IMR-90 (cell line): ENCODE data around the gene RPS6KA4.

Experiments used
- BHLHE40 ChIP-seq: fragments of 150-350 bp; IDR thresholded peaks from 2 replicates; pipeline ENCODE4 v1.6.1; 2016; ENCODE audit warnings: mild to moderate bottlenecking, low read depth, low read length
- CEBPB ChIP-seq: IDR thresholded peaks from 2 replicates; pipeline ENCODE4 v1.6.1; 2012; ENCODE audit warnings: low read depth, low read length, improper control_type of control experiment
- CHD1 ChIP-seq: IDR thresholded peaks from 2 replicates; pipeline ENCODE4 v1.6.1; 2012; ENCODE audit warnings: low read depth, low read length, improper control_type of control experiment
- ELK1 ChIP-seq: fragments of 150-350 bp; IDR thresholded peaks from 2 replicates; pipeline ENCODE4 v1.6.1; 2016; ENCODE audit warnings: low read depth, mild to moderate bottlenecking, low read length, moderate library complexity, borderline replicate concordance
- FOS ChIP-seq: fragments of 150-350 bp; IDR thresholded peaks from 2 replicates; pipeline ENCODE4 v1.6.1; 2016; ENCODE audit warnings: low read depth, low read length
- MAZ ChIP-seq: IDR thresholded peaks from 2 replicates; pipeline ENCODE4 v1.6.1; 2012; ENCODE audit warnings: low read depth, mild to moderate bottlenecking, low read length, improper control_type of control experiment, moderate library complexity, borderline replicate concordance
- MXI1 ChIP-seq: IDR thresholded peaks from 2 replicates; pipeline ENCODE4 v1.6.1; 2012; ENCODE audit warnings: low read depth, mild to moderate bottlenecking, low read length, moderate library complexity, borderline replicate concordance
- POLR2A ChIP-seq: IDR thresholded peaks from 2 replicates; pipeline ENCODE4 v1.6.1; 2012; ENCODE audit warnings: mild to moderate bottlenecking, low read depth, low read length
- RAD21 ChIP-seq: IDR thresholded peaks from 2 replicates; pipeline ENCODE4 v1.6.1; 2012; ENCODE audit warnings: low read length, improper control_type of control experiment
- RCOR1 ChIP-seq: IDR thresholded peaks from 2 replicates; pipeline ENCODE4 v1.6.1; 2012; ENCODE audit warnings: mild to moderate bottlenecking, low read length, improper control_type of control experiment; ENCODE audit not compliant: insufficient replicate concordance
- SMC3 ChIP-seq: fragments of 150-350 bp; IDR thresholded peaks from 2 replicates; pipeline ENCODE4 v1.6.1; 2016; ENCODE audit warnings: low read depth, mild to moderate bottlenecking, antibody characterized with exemption, low read length, moderate library complexity
- TF ChIP-seq, protein P1 (sequence below): conservative IDR thresholded peaks from 2 replicates; pipeline ENCODE4 v1.5.1; 2012; ENCODE audit warnings: mild to moderate bottlenecking, low read depth, low read length, improper control_type of control experiment
- TF ChIP-seq, protein P2 (sequence below): fragments of 150-350 bp; IDR thresholded peaks from 2 replicates; pipeline ENCODE4 v1.6.1; 2017; ENCODE audit warnings: mild to moderate bottlenecking, antibody characterized with exemption, low read length, low read depth

GRCh38 chr11:64387916-64388315 lies 29.0 kb downstream of the RPS6KA4 start:
- TF ChIP-seq SMC3 (no peak), CEBPB (no peak), POLR2A (no peak), MXI1 (no peak), MAZ (no peak), ELK1 (no peak), RAD21 (no peak), CHD1 (no peak), BHLHE40 (no peak), RCOR1 (no peak), FOS (no peak)
- TF ChIP-seq, protein P1, sequence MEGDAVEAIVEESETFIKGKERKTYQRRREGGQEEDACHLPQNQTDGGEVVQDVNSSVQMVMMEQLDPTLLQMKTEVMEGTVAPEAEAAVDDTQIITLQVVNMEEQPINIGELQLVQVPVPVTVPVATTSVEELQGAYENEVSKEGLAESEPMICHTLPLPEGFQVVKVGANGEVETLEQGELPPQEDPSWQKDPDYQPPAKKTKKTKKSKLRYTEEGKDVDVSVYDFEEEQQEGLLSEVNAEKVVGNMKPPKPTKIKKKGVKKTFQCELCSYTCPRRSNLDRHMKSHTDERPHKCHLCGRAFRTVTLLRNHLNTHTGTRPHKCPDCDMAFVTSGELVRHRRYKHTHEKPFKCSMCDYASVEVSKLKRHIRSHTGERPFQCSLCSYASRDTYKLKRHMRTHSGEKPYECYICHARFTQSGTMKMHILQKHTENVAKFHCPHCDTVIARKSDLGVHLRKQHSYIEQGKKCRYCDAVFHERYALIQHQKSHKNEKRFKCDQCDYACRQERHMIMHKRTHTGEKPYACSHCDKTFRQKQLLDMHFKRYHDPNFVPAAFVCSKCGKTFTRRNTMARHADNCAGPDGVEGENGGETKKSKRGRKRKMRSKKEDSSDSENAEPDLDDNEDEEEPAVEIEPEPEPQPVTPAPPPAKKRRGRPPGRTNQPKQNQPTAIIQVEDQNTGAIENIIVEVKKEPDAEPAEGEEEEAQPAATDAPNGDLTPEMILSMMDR = no peak
- TF ChIP-seq, protein P2, sequence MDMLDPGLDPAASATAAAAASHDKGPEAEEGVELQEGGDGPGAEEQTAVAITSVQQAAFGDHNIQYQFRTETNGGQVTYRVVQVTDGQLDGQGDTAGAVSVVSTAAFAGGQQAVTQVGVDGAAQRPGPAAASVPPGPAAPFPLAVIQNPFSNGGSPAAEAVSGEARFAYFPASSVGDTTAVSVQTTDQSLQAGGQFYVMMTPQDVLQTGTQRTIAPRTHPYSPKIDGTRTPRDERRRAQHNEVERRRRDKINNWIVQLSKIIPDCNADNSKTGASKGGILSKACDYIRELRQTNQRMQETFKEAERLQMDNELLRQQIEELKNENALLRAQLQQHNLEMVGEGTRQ = no peak
